GM12875 (cell line): ENCODE results near the gene ARNT2.

Source experiments
- H3K4me3 ChIP-seq: one replicate; pipeline ENCODE4 v1.5.1; 2011; ENCODE audit warnings: low read depth, low read length, control low read depth
- CTCF ChIP-seq: IDR thresholded peaks from 2 replicates; pipeline ENCODE4 v1.5.1; 2011; ENCODE audit warnings: low read depth, mild to moderate bottlenecking, control low read depth, inconsistent platforms, low read length, moderate library complexity, borderline replicate concordance; ENCODE audit not compliant: insufficient read depth

ARNT2 gene

GRCh38 chr15:80487839-80488390, 83.7 kb downstream of the ARNT2 start:
- H3K4me3 ChIP-seq: no peak overlapping the region
- no peak for TF ChIP-seq CTCF

- no peak for TF ChIP-seq CTCF
- no peak overlapping the region for H3K4me3 ChIP-seq
These were observed 84.9 kb downstream of the ARNT2 start for GRCh38 chr15:80489030-80489594.

GRCh38 chr15:80490431-80490990, 86.3 kb downstream of the ARNT2 start:
- no peak overlapping the region for H3K4me3 ChIP-seq
- TF ChIP-seq CTCF: no peak

GRCh38 chr15:80491163-80491847, 87.1 kb downstream of the ARNT2 start:
- no peak overlapping the region for H3K4me3 ChIP-seq
- TF ChIP-seq CTCF: no peak

- TF ChIP-seq CTCF: no peak
- H3K4me3 ChIP-seq: no peak overlapping the region
These were observed 88.2 kb downstream of the ARNT2 start for GRCh38 chr15:80492409-80492808.

GRCh38 chr15:80492874-80493273, 88.7 kb downstream of the ARNT2 start:
- no peak for TF ChIP-seq CTCF

More at GRCh38 chr15:80492874-80493273, 88.7 kb downstream of the ARNT2 start:
- no peak overlapping the region for H3K4me3 ChIP-seq
